GM21515 (cell line): Measurements from ENCODE around the gene CACNA1I.

Experiments
- ATAC-seq: cut with Tn5 transposase; IDR thresholded peaks from one replicate; pipeline ENCODE4 v1.9.1; 2021; ENCODE audit not compliant: unreplicated experiment

Gene CACNA1I

GRCh38 chr22:39664485-39665200, 94.1 kb downstream of the CACNA1I start:
- ATAC-seq = no peak

GRCh38 chr22:39665229-39665628, 94.7 kb downstream of the CACNA1I start:
- no peak for ATAC-seq

GRCh38 chr22:39665661-39666431, 95.3 kb downstream of the CACNA1I start:
- ATAC-seq = no peak

- no peak for ATAC-seq
Observed at GRCh38 chr22:39666495-39666894, 95.9 kb downstream of the CACNA1I start.

- no peak for ATAC-seq
Observed at GRCh38 chr22:39666926-39667325, 96.4 kb downstream of the CACNA1I start.

GRCh38 chr22:39669432-39669831, 98.9 kb downstream of the CACNA1I start:
- no peak for ATAC-seq

- no peak for ATAC-seq
Observed at GRCh38 chr22:39671936-39672335, 101.4 kb downstream of the CACNA1I start.

- ATAC-seq = no peak
Observed at GRCh38 chr22:39674536-39674935, 104.0 kb downstream of the CACNA1I start.

GRCh38 chr22:39675947-39676346, 105.4 kb downstream of the CACNA1I start:
- ATAC-seq = no peak

GRCh38 chr22:39677967-39678366, 107.4 kb downstream of the CACNA1I start:
- no peak for ATAC-seq

GRCh38 chr22:39678862-39679490, 108.4 kb downstream of the CACNA1I start:
- no peak for ATAC-seq

- ATAC-seq = no peak
Observed at GRCh38 chr22:39679652-39680051, 109.1 kb downstream of the CACNA1I start.

GRCh38 chr22:39680486-39680885, 109.9 kb downstream of the CACNA1I start:
- ATAC-seq = no peak

GRCh38 chr22:39681038-39681861, 110.7 kb downstream of the CACNA1I start:
- ATAC-seq = no peak

- no peak for ATAC-seq
Observed at GRCh38 chr22:39682994-39683393, 112.4 kb downstream of the CACNA1I start.

GRCh38 chr22:39683639-39684038, 113.1 kb downstream of the CACNA1I start:
- no peak for ATAC-seq

- no peak for ATAC-seq
Observed at GRCh38 chr22:39684702-39685281, 114.2 kb downstream of the CACNA1I start.

GRCh38 chr22:39685336-39686177, 115.0 kb downstream of the CACNA1I start:
- no peak for ATAC-seq

GRCh38 chr22:39686178-39686620, 115.6 kb downstream of the CACNA1I start:
- no peak for ATAC-seq
